Tibial artery (tissue), 4 donors: ENCODE data around the gene PRSS50.
A peak's percentile ranks its signal among the peaks of the same experiment; 100 is the strongest.

Experiments
- DNase-seq, 2 donors: peaks; one replicate each; pipeline ENCODE4 v3.0.0-alpha.2; 2019
- H3K27ac ChIP-seq, 2 donors: fragments of 200-600 bp; sonication (generic) in 1 of 2; 1 replicate in 1 of 2; 2 replicates in 1 of 2; pipeline ENCODE4 v1.5.1; 2018 to 2019; ENCODE audit warnings: mild to moderate bottlenecking in 1 of 2
- H3K27me3 ChIP-seq, 2 donors: fragments of 200-600 bp; sonication (generic) in 1 of 2; one replicate each; pipeline versions ENCODE4 v1.5.1 to v1.6.0; 2016 to 2019
- H3K36me3 ChIP-seq, 3 donors: fragments of 200-600 bp; sonication (generic) in 2 of 3; one replicate each; pipeline ENCODE4 v1.5.1; 2016 to 2019; ENCODE audit warnings: mild to moderate bottlenecking in 2 of 3
- H3K4me1 ChIP-seq, 4 donors: fragments of 200-600 bp; sonication (generic) in 2 of 4; 1 replicate in 3 of 4; 2 replicates in 1 of 4; pipeline ENCODE4 v1.5.1; 2016 to 2019
- H3K4me3 ChIP-seq, 2 donors: fragments of 200-600 bp; sonication (generic) in 1 of 2; 1 replicate in 1 of 2; 2 replicates in 1 of 2; pipeline ENCODE4 v1.5.1; 2018 to 2019; ENCODE audit warnings: mild to moderate bottlenecking in 2 of 2
- H3K9me3 ChIP-seq, 3 donors: fragments of 200-600 bp; sonication (generic) in 1 of 3; one replicate each; pipeline ENCODE4 v1.5.1; 2016 to 2019
- intact Hi-C: fragments of 100-400 bp; cut with DNase I; formaldehyde crosslinking; loops from one replicate; pipeline ENCODE4 v1.15.0; 2023; ENCODE audit warnings: low total_unique reads
- TF ChIP-seq, protein P1 (sequence below), 2 experiments: fragments of 200-600 bp in 1 of 2; fragments of 450-650 bp in 1 of 2; IDR thresholded peaks; one replicate each; pipeline ENCODE4 v1.5.1; 2017 to 2019; ENCODE audit warnings: antibody characterized with exemption in 2 of 2, mild to moderate bottlenecking in 1 of 2, moderate library complexity in 1 of 2

Gene PRSS50

DNA sequence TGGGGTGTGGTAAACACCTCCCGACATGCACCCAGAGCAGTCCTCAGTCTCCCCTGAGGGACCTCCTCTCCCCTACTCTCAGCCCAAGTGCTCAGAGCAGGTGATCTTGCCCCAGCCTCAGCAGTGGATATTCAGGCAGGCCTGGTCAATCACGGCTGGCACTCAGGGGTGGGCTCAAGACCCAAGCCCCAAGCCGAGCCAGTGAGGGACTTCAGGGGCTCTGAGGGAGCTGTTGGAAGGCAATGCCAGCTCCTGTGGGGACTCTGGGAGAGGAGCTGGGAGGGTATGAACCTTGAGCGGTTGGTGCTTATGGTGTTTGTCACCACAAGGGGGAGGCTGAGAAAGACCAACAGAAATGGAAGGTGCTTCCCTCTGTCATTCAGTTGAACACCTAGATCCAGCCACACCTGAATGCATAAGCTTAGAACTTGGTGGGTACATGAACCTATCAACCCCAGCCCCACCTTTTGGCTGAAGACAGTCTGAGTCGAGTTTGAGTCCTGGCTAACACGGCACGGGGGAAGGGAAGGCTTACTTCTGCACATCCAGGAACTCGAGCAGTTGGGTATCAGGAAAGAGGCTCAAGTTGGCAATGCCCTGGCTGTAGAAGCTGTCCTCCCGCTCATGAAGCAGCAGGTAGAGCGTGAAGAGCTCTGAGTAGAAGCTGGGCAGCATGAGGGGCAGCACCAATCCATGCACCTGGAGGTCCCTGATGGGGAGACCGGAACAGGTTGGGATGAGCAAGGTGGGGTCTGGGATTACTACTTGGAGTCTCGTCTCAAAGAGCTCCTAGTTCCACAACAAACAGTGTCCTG, 43.4 kb downstream of the PRSS50 start:
- TF ChIP-seq, protein P1, sequence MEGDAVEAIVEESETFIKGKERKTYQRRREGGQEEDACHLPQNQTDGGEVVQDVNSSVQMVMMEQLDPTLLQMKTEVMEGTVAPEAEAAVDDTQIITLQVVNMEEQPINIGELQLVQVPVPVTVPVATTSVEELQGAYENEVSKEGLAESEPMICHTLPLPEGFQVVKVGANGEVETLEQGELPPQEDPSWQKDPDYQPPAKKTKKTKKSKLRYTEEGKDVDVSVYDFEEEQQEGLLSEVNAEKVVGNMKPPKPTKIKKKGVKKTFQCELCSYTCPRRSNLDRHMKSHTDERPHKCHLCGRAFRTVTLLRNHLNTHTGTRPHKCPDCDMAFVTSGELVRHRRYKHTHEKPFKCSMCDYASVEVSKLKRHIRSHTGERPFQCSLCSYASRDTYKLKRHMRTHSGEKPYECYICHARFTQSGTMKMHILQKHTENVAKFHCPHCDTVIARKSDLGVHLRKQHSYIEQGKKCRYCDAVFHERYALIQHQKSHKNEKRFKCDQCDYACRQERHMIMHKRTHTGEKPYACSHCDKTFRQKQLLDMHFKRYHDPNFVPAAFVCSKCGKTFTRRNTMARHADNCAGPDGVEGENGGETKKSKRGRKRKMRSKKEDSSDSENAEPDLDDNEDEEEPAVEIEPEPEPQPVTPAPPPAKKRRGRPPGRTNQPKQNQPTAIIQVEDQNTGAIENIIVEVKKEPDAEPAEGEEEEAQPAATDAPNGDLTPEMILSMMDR (IDR thresholded peaks at IDR 0.05) = no peak
- no peaks in the 10 kb centered on the region for H3K9me3 ChIP-seq
- DNase-seq = peak in 1 of 2 donors; percentile 46
- H3K36me3 ChIP-seq = peaks cover 7 to 77% (median 8%) of the 10 kb centered on the region in 3 donors
- no peak overlapping the region for H3K4me3 ChIP-seq
- H3K4me1 ChIP-seq = no peaks in the 10 kb centered on the region
- H3K27ac ChIP-seq = no peak overlapping the region
- H3K27me3 ChIP-seq = no peaks in the 10 kb centered on the region
- intact Hi-C loops = no loop called here

DNA sequence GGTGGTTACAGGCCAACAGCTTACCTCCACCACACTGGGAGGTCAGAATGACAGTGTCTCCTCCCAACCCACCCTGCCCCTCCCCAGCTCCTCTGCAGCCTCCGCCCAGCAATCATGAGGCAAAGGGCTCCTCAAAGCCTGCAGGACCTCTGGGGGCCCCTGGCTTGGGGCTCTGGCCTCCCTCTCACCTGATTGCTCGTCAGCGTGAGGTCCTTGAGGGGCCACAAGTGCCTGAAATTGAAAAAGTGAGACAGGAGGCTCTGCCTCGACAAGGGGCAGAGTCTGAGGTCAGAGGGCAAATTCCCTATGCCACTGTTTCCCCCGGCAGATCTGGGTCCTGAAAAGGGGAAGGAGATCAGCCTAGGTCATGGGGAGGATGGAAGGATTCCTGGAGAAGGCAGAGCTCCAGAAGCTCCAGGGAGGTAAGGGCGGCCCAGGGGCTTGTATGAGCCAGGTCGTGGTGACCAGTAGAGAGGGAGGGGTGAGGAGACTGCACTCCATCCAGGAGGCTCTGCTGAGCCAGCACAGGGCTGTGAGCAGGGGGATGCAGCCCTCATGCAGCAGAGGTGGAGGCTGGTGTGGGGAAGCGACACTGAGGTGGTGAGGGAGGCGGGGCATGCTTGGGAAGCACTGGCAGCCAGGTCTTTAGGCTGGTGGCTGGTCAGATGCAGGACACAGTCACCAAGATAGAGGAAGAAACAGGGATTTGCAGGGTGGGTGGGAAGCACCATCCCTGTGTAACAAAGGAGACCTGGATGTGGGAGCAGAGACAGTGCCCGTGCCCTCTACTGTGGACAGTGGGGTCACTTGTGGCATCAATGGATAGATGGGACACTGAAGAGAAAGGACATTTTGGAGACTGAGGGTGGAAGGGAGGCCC, 44.3 kb downstream of the PRSS50 start:
- H3K9me3 ChIP-seq = no peaks in the 10 kb centered on the region
- no peaks in the 10 kb centered on the region for H3K4me1 ChIP-seq
- no peak overlapping the region for H3K27ac ChIP-seq
- H3K27me3 ChIP-seq = no peaks in the 10 kb centered on the region
- intact Hi-C loops = no loop called here
- TF ChIP-seq, protein P1 (IDR thresholded peaks at IDR 0.05) = no peak
- peak; percentile 11 to 53 for DNase-seq
- peaks cover 7 to 69% (median 8%) of the 10 kb centered on the region in 3 donors for H3K36me3 ChIP-seq
- H3K4me3 ChIP-seq = no peak overlapping the region

DNA sequence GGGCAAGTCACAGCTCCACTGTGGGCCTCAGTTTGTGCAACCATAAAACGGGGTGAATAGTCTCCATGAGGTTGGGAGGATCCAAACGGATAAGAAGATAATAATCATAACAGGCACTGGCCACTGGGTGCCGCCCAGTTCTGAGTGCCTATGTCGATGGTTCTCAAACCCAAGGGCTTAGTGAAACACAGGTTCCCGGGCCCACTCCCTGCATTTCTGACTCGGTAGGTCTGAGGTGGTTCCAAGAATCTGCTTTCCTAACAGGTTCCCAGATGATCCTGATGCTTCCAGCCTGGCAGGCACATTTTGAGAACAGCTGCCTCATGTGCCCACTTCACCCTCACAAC, 45.3 kb downstream of the PRSS50 start:
- intact Hi-C loops = no loop called here
- H3K27ac ChIP-seq = no peak overlapping the region
- H3K27me3 ChIP-seq = no peaks in the 10 kb centered on the region
- H3K4me3 ChIP-seq = no peak overlapping the region
- DNase-seq = peak; percentile 7 to 24
- H3K36me3 ChIP-seq = peaks cover 7 to 61% (median 8%) of the 10 kb centered on the region in 3 donors
- H3K9me3 ChIP-seq = no peaks in the 10 kb centered on the region
- H3K4me1 ChIP-seq = no peaks in the 10 kb centered on the region
- TF ChIP-seq, protein P1 (IDR thresholded peaks at IDR 0.05) = no peak

DNA sequence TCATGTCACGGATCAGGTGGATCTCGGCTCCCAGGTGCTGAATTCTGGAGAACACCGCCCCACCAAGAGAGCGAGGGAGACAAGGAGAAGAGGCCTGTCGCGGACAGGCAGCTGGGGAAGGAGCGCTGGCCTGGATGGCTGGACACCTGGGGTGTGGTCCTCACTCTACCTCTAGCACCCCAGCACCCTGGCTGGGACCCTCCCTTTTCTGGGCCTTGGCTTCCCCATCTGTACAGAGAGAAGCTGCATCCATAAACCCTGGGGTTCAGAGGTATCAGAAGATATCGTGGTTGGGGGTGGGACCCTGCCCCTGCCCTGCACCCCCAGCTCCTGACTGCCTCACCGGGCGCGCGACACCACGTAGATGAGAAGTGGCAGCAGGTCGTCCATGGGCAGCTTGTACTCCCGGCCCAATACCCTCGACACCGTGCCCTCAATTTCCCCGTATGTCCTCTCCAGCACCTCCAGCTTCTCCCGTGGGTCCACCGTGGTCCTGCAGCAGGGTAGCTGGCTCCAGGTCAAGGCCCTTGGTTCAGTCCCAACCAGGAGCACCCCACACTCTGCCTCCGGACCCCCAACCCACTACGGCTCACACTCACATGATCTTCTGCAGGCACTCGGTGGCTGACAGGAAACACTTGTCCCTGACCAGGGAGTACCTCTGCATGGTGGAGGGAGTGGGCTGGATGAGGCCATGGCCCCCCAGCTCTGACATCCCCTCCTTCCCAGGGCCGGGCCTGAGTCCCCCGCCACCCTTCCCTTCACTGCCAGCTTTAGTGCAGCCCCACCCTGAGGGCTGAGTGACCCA, 45.9 kb downstream of the PRSS50 start:
- TF ChIP-seq, protein P1 (IDR thresholded peaks at IDR 0.05) = no peak
- H3K27ac ChIP-seq = no peak overlapping the region
- H3K4me1 ChIP-seq = no peaks in the 10 kb centered on the region
- no peak overlapping the region for H3K4me3 ChIP-seq
- H3K9me3 ChIP-seq = no peaks in the 10 kb centered on the region
- peaks cover 7 to 60% (median 8%) of the 10 kb centered on the region in 3 donors for H3K36me3 ChIP-seq
- H3K27me3 ChIP-seq = no peaks in the 10 kb centered on the region
- intact Hi-C loops = no loop called here
- DNase-seq = peak; percentile 16 to 50

DNA sequence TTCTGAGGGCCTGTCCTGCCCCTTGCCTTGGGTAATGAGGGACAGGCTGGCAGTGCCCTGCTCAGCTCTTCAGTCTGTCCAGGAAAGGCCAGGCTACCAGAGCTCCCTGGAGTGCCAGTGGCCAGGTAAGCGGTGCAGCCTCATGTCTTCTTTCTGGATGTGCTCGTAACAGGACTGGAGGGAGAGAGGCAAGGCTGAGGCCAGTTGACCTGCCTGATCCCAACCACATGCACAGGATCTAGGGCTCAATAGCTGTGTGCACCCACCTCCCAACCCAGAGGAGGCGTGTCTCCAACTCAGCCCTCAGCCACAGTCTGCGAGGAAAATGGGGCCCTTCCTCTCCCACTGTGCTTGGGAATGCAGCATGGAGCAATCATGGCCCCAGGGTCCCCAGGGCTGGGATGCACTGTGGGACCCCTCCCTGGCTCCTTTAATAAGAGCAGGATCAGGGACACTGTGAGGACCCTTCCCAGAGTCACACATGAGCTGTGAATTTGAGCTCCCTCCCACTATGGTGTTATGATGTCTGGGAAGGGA, 46.7 kb downstream of the PRSS50 start:
- Histone ChIP-seq H3K4me1 (no peaks in the 10 kb centered on the region), H3K27me3 (peaks cover 0 to 3% of the 10 kb centered on the region in 2 donors), H3K4me3 (no peak overlapping the region), H3K9me3 (no peaks in the 10 kb centered on the region), H3K36me3 (peaks cover 7 to 53% (median 8%) of the 10 kb centered on the region in 3 donors), H3K27ac (no peak overlapping the region)
- peak in 1 of 2 donors; percentile 39 for DNase-seq
- TF ChIP-seq, protein P1 (IDR thresholded peaks at IDR 0.05) = no peak
- intact Hi-C loops = no loop called here
